GM21619 (cell line): ENCODE results near the gene C1orf174.

Experiments
- ATAC-seq: cut with Tn5 transposase; IDR thresholded peaks from one replicate; pipeline ENCODE4 v1.9.1; 2021; ENCODE audit not compliant: unreplicated experiment

C1orf174 gene

GRCh38 chr1:3841491-3841890, 58.6 kb downstream of the C1orf174 start:
- ATAC-seq: no peak
